ENCODE data around the gene IL23R.
A peak's percentile ranks its signal among the peaks of the same experiment; 100 is the strongest.

DNA sequence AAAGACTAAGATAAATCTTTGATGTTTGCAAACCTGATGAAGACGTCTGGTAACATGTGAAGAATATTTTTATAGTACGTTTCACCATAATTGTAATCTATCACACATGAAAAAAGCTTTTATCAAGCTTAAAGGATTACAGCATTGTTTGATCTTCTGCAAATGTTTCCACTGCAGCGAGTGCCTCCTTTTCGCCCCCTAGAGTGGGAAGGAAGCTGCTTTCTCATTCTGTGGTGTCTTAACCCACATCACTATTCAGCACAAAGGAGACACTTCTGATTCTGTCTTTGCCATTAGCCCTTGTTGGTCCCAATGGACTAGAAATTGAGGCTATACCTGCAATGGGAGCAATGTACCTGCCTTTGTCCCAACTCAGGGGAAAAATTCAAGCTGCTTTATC, 95.4 kb downstream of the IL23R start:
- TF ChIP-seq, protein P1, sequence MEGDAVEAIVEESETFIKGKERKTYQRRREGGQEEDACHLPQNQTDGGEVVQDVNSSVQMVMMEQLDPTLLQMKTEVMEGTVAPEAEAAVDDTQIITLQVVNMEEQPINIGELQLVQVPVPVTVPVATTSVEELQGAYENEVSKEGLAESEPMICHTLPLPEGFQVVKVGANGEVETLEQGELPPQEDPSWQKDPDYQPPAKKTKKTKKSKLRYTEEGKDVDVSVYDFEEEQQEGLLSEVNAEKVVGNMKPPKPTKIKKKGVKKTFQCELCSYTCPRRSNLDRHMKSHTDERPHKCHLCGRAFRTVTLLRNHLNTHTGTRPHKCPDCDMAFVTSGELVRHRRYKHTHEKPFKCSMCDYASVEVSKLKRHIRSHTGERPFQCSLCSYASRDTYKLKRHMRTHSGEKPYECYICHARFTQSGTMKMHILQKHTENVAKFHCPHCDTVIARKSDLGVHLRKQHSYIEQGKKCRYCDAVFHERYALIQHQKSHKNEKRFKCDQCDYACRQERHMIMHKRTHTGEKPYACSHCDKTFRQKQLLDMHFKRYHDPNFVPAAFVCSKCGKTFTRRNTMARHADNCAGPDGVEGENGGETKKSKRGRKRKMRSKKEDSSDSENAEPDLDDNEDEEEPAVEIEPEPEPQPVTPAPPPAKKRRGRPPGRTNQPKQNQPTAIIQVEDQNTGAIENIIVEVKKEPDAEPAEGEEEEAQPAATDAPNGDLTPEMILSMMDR (IDR thresholded peaks at IDR 0.05; ENCODE audit: borderline replicate concordance, extremely low read depth, low read length, poor library complexity, severe bottlenecking): peak; percentile 22
- no peak for TF ChIP-seq EZH2 (IDR thresholded peaks at IDR 0.05; ENCODE audit: borderline replicate concordance, low read depth, low read length, severe bottlenecking)
